Measurements from ENCODE around the gene XYLT1. TPM values are rescaled to one million over a fixed set of nuclear protein-coding genes. Genes with fewer than 3 reads are reported as not detected.

Gene XYLT1
- total RNA-seq, 1 experiment from 2014 or later = 12.5 TPM

GRCh38 chr16:17293813-17294558, 176.8 kb downstream of the XYLT1 start:
- Mint-ChIP-seq H3K4me3 (ENCODE audit: unreplicated experiment) (no peak overlapping the region), H3K4me1 (ENCODE audit: low read depth, unreplicated experiment) (no peaks in the 10 kb centered on the region), H3K36me3 (ENCODE audit: insufficient read depth, unreplicated experiment) (no peaks in the 10 kb centered on the region), H3K27ac (ENCODE audit: unreplicated experiment) (no peak overlapping the region), H3K27me3 (ENCODE audit: insufficient read depth, unreplicated experiment) (no peaks in the 10 kb centered on the region), H3K9me3 (ENCODE audit: unreplicated experiment) (no peaks in the 10 kb centered on the region)
- ChIA-PET POLR2A (no interaction called here), CTCF (no interaction called here)
- no peaks in the 10 kb centered on the region for H3K27me3 ChIP-seq (replicated peaks; ENCODE audit: control insufficient read depth, insufficient read depth, low read length)
- TF ChIP-seq CTCF (IDR thresholded peaks at IDR 0.05; ENCODE audit: insufficient read depth in 1 of 2, low read depth in 1 of 2, low read length in 1 of 2, severe bottlenecking in 1 of 2, unreplicated experiment in 1 of 2) = no peak
- no peaks in the 10 kb centered on the region for H3K4me1 ChIP-seq
- intact Hi-C loops (cut with micrococcal nuclease; ENCODE audit: unreplicated experiment) = no loop called here
- no peak for DNase-seq
- no peaks in the 10 kb centered on the region; the same call in 1 of the 2 replicates for H3K36me3 ChIP-seq (ENCODE audit: control insufficient read depth, insufficient read depth, low read length)
- no peaks in the 10 kb centered on the region for H3K9me3 ChIP-seq
- no TSS peak for BruUV-seq (replicated peaks)
- no peak overlapping the region for H3K4me3 ChIP-seq (ENCODE audit: low read depth, low read length)

- no peaks in the 10 kb centered on the region for H3K36me3 Mint-ChIP-seq (ENCODE audit: insufficient read depth, unreplicated experiment)
- H3K27ac Mint-ChIP-seq (ENCODE audit: unreplicated experiment) = no peak overlapping the region
- no peaks in the 10 kb centered on the region for H3K4me1 ChIP-seq
- BruUV-seq (replicated peaks) = no TSS peak
- H3K4me1 Mint-ChIP-seq (ENCODE audit: low read depth, unreplicated experiment) = no peaks in the 10 kb centered on the region
- ChIA-PET POLR2A (no interaction called here), CTCF (no interaction called here)
- no peak for DNase-seq
- no peaks in the 10 kb centered on the region for H3K27me3 Mint-ChIP-seq (ENCODE audit: insufficient read depth, unreplicated experiment)
- H3K4me3 Mint-ChIP-seq (ENCODE audit: unreplicated experiment) = no peak overlapping the region
- TF ChIP-seq CTCF (IDR thresholded peaks at IDR 0.05; ENCODE audit: insufficient read depth in 1 of 2, low read depth in 1 of 2, low read length in 1 of 2, severe bottlenecking in 1 of 2, unreplicated experiment in 1 of 2) = no peak
- intact Hi-C loops (cut with micrococcal nuclease; ENCODE audit: unreplicated experiment) = no loop called here
- H3K9me3 ChIP-seq = no peaks in the 10 kb centered on the region
- no peaks in the 10 kb centered on the region for H3K27me3 ChIP-seq (replicated peaks; ENCODE audit: control insufficient read depth, insufficient read depth, low read length)
- no peaks in the 10 kb centered on the region; the same call in 1 of the 2 replicates for H3K36me3 ChIP-seq (ENCODE audit: control insufficient read depth, insufficient read depth, low read length)
- no peak overlapping the region for H3K4me3 ChIP-seq (ENCODE audit: low read depth, low read length)
- no peaks in the 10 kb centered on the region for H3K9me3 Mint-ChIP-seq (ENCODE audit: unreplicated experiment)
Measured at GRCh38 chr16:17291289-17291688, 179.5 kb downstream of the XYLT1 start.

GRCh38 chr16:17289674-17290635, 180.8 kb downstream of the XYLT1 start:
- intact Hi-C loops (cut with micrococcal nuclease; ENCODE audit: unreplicated experiment) = no loop called here
- Histone ChIP-seq H3K36me3 (ENCODE audit: control insufficient read depth, insufficient read depth, low read length) (no peaks in the 10 kb centered on the region; the same call in 1 of the 2 replicates), H3K4me1 (no peaks in the 10 kb centered on the region), H3K9me3 (no peaks in the 10 kb centered on the region), H3K27me3 (replicated peaks; ENCODE audit: control insufficient read depth, insufficient read depth, low read length) (no peaks in the 10 kb centered on the region), H3K4me3 (ENCODE audit: low read depth, low read length) (no peak overlapping the region)
- no peaks in the 10 kb centered on the region for H3K27me3 Mint-ChIP-seq (ENCODE audit: insufficient read depth, unreplicated experiment)
- H3K4me3 Mint-ChIP-seq (ENCODE audit: unreplicated experiment) = no peak overlapping the region
- POLR2A ChIA-PET = no interaction called here
- H3K4me1 Mint-ChIP-seq (ENCODE audit: low read depth, unreplicated experiment) = no peaks in the 10 kb centered on the region
- H3K27ac Mint-ChIP-seq (ENCODE audit: unreplicated experiment) = no peak overlapping the region
- CTCF ChIA-PET = no interaction called here
- H3K36me3 Mint-ChIP-seq (ENCODE audit: insufficient read depth, unreplicated experiment) = no peaks in the 10 kb centered on the region
- no peaks in the 10 kb centered on the region for H3K9me3 Mint-ChIP-seq (ENCODE audit: unreplicated experiment)
- no peak for DNase-seq
- no TSS peak for BruUV-seq (replicated peaks)
- no peak for TF ChIP-seq CTCF (IDR thresholded peaks at IDR 0.05; ENCODE audit: insufficient read depth in 1 of 2, low read depth in 1 of 2, low read length in 1 of 2, severe bottlenecking in 1 of 2, unreplicated experiment in 1 of 2)
